ENCODE data around the gene CPED1.

CPED1 gene

DNA sequence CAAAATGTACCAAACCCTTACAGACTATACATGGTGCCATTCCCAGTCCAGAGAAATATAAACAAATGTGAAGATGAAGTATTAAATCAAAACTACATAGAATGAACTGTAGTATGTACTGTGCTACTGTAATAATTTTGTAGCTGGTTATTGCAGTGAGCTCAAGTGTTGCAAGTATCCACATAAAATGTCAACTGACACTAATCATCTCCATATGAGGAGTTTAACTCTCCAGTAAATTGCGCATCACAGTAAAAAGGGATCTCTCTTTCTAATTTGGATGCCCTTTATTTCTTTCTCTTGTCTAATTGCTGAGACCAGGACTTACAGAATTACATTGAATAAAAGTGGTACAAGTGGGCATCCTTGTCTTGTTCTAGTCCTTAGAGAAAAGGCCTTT lies 165.5 kb downstream of the CPED1 start:
- Histone ChIP-seq H3F3A (ENCODE audit: insufficient read depth, low read length) (no peaks in the 10 kb centered on the region), H3K27me3 (ENCODE audit: insufficient read depth, low read length) (no peaks in the 10 kb centered on the region), H3K27ac (ENCODE audit: low read depth, low read length, poor library complexity, severe bottlenecking) (no peak overlapping the region), H3K9me3 (ENCODE audit: low read length) (no peaks in the 10 kb centered on the region), H4K20me1 (ENCODE audit: insufficient read depth, low read length) (no peaks in the 10 kb centered on the region), H3K4me3 (ENCODE audit: low read depth, low read length, poor library complexity, severe bottlenecking) (no peak overlapping the region), H3K9me2 (ENCODE audit: low read depth, low read length) (no peaks in the 10 kb centered on the region), H3K79me2 (ENCODE audit: insufficient read depth, low read length) (no peaks in the 10 kb centered on the region), H2AFZ (ENCODE audit: low read length) (no peak overlapping the region), H3K36me3 (ENCODE audit: insufficient read depth, low read length) (0 out of 2 replicates have a peak, but pooled peaks cover 3% of the 10 kb centered on the region), H3K4me2 (ENCODE audit: low read length) (no peak overlapping the region), H3K9ac (ENCODE audit: low read length) (no peak overlapping the region), H3K4me1 (ENCODE audit: insufficient read depth, low read length, severe bottlenecking) (peaks cover 24% of the 10 kb centered on the region)
- TF ChIP-seq CTCF (IDR thresholded peaks at IDR 0.05; ENCODE audit: low read length) (no peak), EZH2 (IDR thresholded peaks at IDR 0.05; ENCODE audit: borderline replicate concordance, low read length) (no peak)

- no peak for TF ChIP-seq EZH2 (IDR thresholded peaks at IDR 0.05; ENCODE audit: borderline replicate concordance, low read length)
- no peak for TF ChIP-seq CTCF (IDR thresholded peaks at IDR 0.05; ENCODE audit: low read length)
These were observed 168.3 kb downstream of the CPED1 start for GRCh38 chr7:121156825-121157224.

DNA sequence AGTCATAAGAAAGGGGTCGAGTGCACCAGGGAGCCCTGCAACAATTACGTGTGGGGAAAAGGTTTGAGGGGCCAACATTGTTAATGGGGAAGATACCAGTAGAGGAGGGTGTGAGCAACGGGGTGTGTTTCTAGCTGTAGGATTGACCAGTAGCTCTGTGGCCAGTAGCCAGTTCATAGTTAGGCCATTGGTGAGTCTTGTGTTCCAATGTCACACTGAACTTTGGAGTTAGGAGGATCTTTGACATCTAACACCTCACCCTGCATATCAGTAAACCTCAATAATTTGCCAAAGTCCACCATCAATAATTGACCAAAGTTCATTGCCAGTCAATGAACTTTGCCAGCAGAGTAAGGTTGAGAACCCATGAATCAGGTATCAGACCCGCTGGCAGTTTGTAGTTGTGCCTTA lies 168.8 kb downstream of the CPED1 start:
- TF ChIP-seq CTCF (IDR thresholded peaks at IDR 0.05; ENCODE audit: low read length) = no peak
- no peak for TF ChIP-seq EZH2 (IDR thresholded peaks at IDR 0.05; ENCODE audit: borderline replicate concordance, low read length)
- H3K9me3 ChIP-seq (ENCODE audit: low read length) = no peaks in the 10 kb centered on the region
- H3K27me3 ChIP-seq (ENCODE audit: insufficient read depth, low read length) = no peaks in the 10 kb centered on the region

More at GRCh38 chr7:121156825-121157224, 168.3 kb downstream of the CPED1 start:
- Histone ChIP-seq H3K9me2 (ENCODE audit: low read depth, low read length) (no peaks in the 10 kb centered on the region), H3K4me2 (ENCODE audit: low read length) (no peak overlapping the region), H3K9me3 (ENCODE audit: low read length) (no peaks in the 10 kb centered on the region), H3K4me1 (ENCODE audit: insufficient read depth, low read length, severe bottlenecking) (peaks cover 7% of the 10 kb centered on the region), H3K4me3 (ENCODE audit: low read depth, low read length, poor library complexity, severe bottlenecking) (no peak overlapping the region), H3K36me3 (ENCODE audit: insufficient read depth, low read length) (0 out of 2 replicates have a peak, but pooled peaks cover 3% of the 10 kb centered on the region), H2AFZ (ENCODE audit: low read length) (no peak overlapping the region), H3K79me2 (ENCODE audit: insufficient read depth, low read length) (no peaks in the 10 kb centered on the region), H4K20me1 (ENCODE audit: insufficient read depth, low read length) (no peaks in the 10 kb centered on the region), H3F3A (ENCODE audit: insufficient read depth, low read length) (no peaks in the 10 kb centered on the region), H3K9ac (ENCODE audit: low read length) (no peak overlapping the region), H3K27ac (ENCODE audit: low read depth, low read length, poor library complexity, severe bottlenecking) (no peak overlapping the region), H3K27me3 (ENCODE audit: insufficient read depth, low read length) (no peaks in the 10 kb centered on the region)

More for the DNA sequence above, 168.8 kb downstream of the CPED1 start:
- no peaks in the 10 kb centered on the region for H3K9me2 ChIP-seq (ENCODE audit: low read depth, low read length)
- no peak overlapping the region for H2AFZ ChIP-seq (ENCODE audit: low read length)
- no peaks in the 10 kb centered on the region for H3K79me2 ChIP-seq (ENCODE audit: insufficient read depth, low read length)
- peaks cover 2% of the 10 kb centered on the region for H3K4me1 ChIP-seq (ENCODE audit: insufficient read depth, low read length, severe bottlenecking)
- H3K4me2 ChIP-seq (ENCODE audit: low read length) = no peak overlapping the region
- 0 out of 2 replicates have a peak, but pooled peaks cover 3% of the 10 kb centered on the region for H3K36me3 ChIP-seq (ENCODE audit: insufficient read depth, low read length)
- H3K27ac ChIP-seq (ENCODE audit: low read depth, low read length, poor library complexity, severe bottlenecking) = no peak overlapping the region
- H3K9ac ChIP-seq (ENCODE audit: low read length) = no peak overlapping the region
- H4K20me1 ChIP-seq (ENCODE audit: insufficient read depth, low read length) = no peaks in the 10 kb centered on the region
- no peaks in the 10 kb centered on the region for H3F3A ChIP-seq (ENCODE audit: insufficient read depth, low read length)
- H3K4me3 ChIP-seq (ENCODE audit: low read depth, low read length, poor library complexity, severe bottlenecking) = no peak overlapping the region

Measured in OCI-LY1 (cell line).